Measurements from ENCODE around the gene CBR3. TPM values are rescaled to one million over a fixed set of nuclear protein-coding genes. Genes with fewer than 3 reads are reported as not detected.
A peak's percentile ranks its signal among the peaks of the same experiment; 100 is the strongest.

CBR3 gene
- total and polyA plus RNA-seq, 10 donors = 1.4 to 4.5 (median 2.9) TPM

DNA sequence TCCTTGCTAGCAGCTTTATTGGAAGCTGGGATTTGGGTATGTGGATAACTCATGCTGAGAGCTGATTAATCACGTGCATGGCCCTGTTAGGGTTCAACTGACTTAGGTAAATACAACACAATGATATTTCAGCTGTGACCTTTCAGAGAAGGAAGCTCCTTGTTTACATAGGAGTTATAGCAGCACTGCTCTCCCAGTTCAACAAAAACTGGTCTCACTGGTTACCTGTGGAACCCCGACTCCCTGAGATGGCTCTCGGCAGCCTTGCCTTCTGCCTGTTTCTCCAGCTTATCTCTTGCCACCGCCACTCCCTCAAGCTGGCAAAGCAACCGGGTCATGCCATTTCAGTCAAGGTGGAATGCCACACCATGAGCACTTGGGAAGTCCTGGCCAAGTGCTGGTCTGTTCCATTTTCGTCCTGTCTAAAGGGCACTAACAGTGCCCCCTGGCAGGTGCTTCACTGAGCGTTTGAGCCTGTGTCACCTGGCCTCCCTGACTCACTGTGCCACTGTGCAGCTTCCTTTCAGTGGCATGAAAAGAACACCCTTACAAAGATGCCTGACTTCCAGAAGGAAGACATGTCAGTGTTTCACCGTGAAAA lies 53.3 kb downstream of the CBR3 start:
- TF ChIP-seq POLR2A (IDR thresholded peaks at IDR 0.05) = no peak
- TF ChIP-seq POLR2AphosphoS5 (IDR thresholded peaks at IDR 0.05) = no peak
- TF ChIP-seq, protein P1, sequence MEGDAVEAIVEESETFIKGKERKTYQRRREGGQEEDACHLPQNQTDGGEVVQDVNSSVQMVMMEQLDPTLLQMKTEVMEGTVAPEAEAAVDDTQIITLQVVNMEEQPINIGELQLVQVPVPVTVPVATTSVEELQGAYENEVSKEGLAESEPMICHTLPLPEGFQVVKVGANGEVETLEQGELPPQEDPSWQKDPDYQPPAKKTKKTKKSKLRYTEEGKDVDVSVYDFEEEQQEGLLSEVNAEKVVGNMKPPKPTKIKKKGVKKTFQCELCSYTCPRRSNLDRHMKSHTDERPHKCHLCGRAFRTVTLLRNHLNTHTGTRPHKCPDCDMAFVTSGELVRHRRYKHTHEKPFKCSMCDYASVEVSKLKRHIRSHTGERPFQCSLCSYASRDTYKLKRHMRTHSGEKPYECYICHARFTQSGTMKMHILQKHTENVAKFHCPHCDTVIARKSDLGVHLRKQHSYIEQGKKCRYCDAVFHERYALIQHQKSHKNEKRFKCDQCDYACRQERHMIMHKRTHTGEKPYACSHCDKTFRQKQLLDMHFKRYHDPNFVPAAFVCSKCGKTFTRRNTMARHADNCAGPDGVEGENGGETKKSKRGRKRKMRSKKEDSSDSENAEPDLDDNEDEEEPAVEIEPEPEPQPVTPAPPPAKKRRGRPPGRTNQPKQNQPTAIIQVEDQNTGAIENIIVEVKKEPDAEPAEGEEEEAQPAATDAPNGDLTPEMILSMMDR (IDR thresholded peaks at IDR 0.05 in 8 of 11, conservative IDR thresholded peaks at IDR 0.05 in 3 of 11) = no peak
- Histone ChIP-seq H3K27ac (peak overlapping the region in 1 of 8 donors; percentile 40), H3K4me3 (no peak overlapping the region), H3K36me3 (peaks cover 0 to 33% (median 0%) of the 10 kb centered on the region in 6 donors), H3K4me1 (peaks cover 8 to 57% (median 17%) of the 10 kb centered on the region in 6 donors), H3K27me3 (replicated peaks in 1 of 7) (no peaks in the 10 kb centered on the region), H3K9me3 (no peaks in the 10 kb centered on the region)
- intact Hi-C loops (cut with DNase I; ENCODE audit: low total_unique reads) = no loop called here
- DNase-seq = peak; percentile 40
- 73 to 80% (median 78%) methylated on average over 8 of the region's 8 CpGs for WGBS, 5 donors

DNA sequence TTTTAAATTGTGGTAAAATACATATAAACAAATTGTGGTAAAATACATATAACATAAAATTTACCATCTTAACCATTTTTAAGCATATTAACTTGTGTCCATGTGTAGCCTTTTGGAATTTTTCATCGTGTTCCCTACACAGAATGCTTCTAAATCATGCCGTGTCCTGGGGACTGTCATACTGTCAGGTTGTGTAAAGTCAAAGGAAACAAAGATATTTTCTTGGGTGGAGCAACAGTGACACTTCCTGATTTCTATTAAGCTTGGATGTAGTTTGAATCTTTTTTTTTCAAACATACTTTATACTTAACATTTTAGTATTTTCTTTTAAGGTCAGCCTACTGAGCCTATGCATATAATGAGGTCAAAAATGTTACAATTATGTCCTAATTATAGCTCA lies 54.1 kb downstream of the CBR3 start:
- Histone ChIP-seq H3K4me1 (peaks cover 8 to 50% (median 14%) of the 10 kb centered on the region in 6 donors), H3K36me3 (peaks cover 0 to 33% (median 0%) of the 10 kb centered on the region in 6 donors), H3K27ac (peak overlapping the region in 1 of 8 donors; percentile 40), H3K9me3 (no peaks in the 10 kb centered on the region), H3K4me3 (no peak overlapping the region), H3K27me3 (replicated peaks in 1 of 7) (no peaks in the 10 kb centered on the region)
- intact Hi-C loops (cut with DNase I; ENCODE audit: low total_unique reads) = no loop called here
- DNase-seq = no peak
- TF ChIP-seq, protein P1 (IDR thresholded peaks at IDR 0.05 in 8 of 11, conservative IDR thresholded peaks at IDR 0.05 in 3 of 11) = no peak
- no peak for TF ChIP-seq POLR2A (IDR thresholded peaks at IDR 0.05)
- no peak for TF ChIP-seq POLR2AphosphoS5 (IDR thresholded peaks at IDR 0.05)
- WGBS, 5 donors = 8 to 24% (median 11%) methylated on average over 2 of the region's 2 CpGs

GRCh38 chr21:36190736-36191135 lies 55.9 kb downstream of the CBR3 start:
- no peak overlapping the region for H3K27ac ChIP-seq
- H3K9me3 ChIP-seq = no peaks in the 10 kb centered on the region
- H3K4me1 ChIP-seq = peaks cover 8 to 36% (median 14%) of the 10 kb centered on the region in 6 donors
- TF ChIP-seq POLR2A (IDR thresholded peaks at IDR 0.05) (no peak), POLR2AphosphoS5 (IDR thresholded peaks at IDR 0.05) (no peak)
- TF ChIP-seq, protein P1 (IDR thresholded peaks at IDR 0.05 in 8 of 11, conservative IDR thresholded peaks at IDR 0.05 in 3 of 11) = no peak
- H3K4me3 ChIP-seq = no peak overlapping the region
- peaks cover 0 to 25% (median 0%) of the 10 kb centered on the region in 6 donors for H3K36me3 ChIP-seq
- no peaks in the 10 kb centered on the region for H3K27me3 ChIP-seq (replicated peaks in 1 of 7)
- intact Hi-C loops (cut with DNase I; ENCODE audit: low total_unique reads) = no loop called here
- 88 to 96% (median 94%) methylated on average over 4 of the region's 4 CpGs for WGBS, 5 donors
- DNase-seq = no peak

DNA sequence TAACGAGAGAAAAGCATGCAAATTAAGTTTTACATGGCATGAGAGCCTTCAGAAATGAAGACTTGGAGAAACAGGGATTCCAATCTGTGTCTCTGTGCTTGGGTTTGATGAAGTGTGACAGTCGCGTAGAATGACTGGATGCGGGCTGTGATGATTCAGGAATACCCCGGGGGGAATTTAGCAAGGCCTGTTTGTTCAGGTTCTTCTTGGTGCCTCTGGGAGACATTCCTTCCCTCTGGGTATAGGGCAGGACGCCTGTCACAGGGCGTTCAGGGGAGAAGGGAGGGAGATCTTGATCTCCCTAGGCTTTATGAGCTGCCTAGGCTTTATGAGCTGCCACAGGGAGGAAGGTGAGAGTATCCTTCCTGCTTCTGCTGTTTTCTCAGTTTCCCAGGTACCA lies 58.3 kb downstream of the CBR3 start:
- 84 to 99% (median 93%) methylated on average over 7 of the region's 7 CpGs for WGBS, 5 donors
- no peak overlapping the region for H3K4me3 ChIP-seq
- TF ChIP-seq POLR2AphosphoS5 (IDR thresholded peaks at IDR 0.05) (no peak), POLR2A (IDR thresholded peaks at IDR 0.05) (no peak)
- TF ChIP-seq, protein P1 (IDR thresholded peaks at IDR 0.05 in 8 of 11, conservative IDR thresholded peaks at IDR 0.05 in 3 of 11) = no peak
- peaks cover 8 to 15% (median 12%) of the 10 kb centered on the region in 6 donors for H3K4me1 ChIP-seq
- H3K9me3 ChIP-seq = no peaks in the 10 kb centered on the region
- peaks cover 0 to 15% (median 0%) of the 10 kb centered on the region in 6 donors for H3K36me3 ChIP-seq
- intact Hi-C loops (cut with DNase I; ENCODE audit: low total_unique reads) = no loop called here
- no peaks in the 10 kb centered on the region for H3K27me3 ChIP-seq (replicated peaks in 1 of 7)
- DNase-seq = no peak
- no peak overlapping the region for H3K27ac ChIP-seq

Measured in spleen (tissue), 11 donors.